ENCODE data around the gene KLRC2. TPM values are rescaled to one million over a fixed set of nuclear protein-coding genes. Genes with fewer than 3 reads are reported as not detected.
"Not testable (repeated sequence)": the region's sequence is repeated elsewhere in the genome, so short reads cannot be mapped to it uniquely, and the experiment has no call there.

Gene KLRC2
- total RNA-seq, 1 experiment from 2014 or later = not detected

DNA sequence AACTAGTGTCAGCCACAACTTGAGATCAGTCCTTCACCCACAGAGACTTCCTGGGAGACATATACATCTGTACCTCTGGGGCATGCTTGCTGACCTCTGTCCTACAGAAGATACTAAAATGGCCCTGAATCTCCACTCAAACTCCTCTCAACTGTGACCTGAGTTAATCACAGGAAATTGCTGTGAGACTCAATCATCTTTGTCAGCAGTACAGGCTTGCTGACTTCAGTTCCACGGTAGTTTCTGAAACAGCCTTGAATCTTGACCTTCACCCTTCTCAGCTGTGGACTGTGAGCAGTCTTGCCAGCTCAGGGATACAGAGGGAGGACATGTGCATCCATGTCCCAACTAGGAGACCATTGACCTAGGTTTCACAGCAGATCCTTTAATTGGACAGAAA lies 18.7 kb upstream of the KLRC2 start:
- CTCF ChIA-PET = no interaction called here
- H3K9me3 ChIP-seq (ENCODE audit: low read depth, low read length, poor library complexity, severe bottlenecking) = no peaks in the 10 kb centered on the region
- no peak overlapping the region for H3K4me3 ChIP-seq (ENCODE audit: low read depth, low read length, poor library complexity, severe bottlenecking)
- TF ChIP-seq, protein P1, sequence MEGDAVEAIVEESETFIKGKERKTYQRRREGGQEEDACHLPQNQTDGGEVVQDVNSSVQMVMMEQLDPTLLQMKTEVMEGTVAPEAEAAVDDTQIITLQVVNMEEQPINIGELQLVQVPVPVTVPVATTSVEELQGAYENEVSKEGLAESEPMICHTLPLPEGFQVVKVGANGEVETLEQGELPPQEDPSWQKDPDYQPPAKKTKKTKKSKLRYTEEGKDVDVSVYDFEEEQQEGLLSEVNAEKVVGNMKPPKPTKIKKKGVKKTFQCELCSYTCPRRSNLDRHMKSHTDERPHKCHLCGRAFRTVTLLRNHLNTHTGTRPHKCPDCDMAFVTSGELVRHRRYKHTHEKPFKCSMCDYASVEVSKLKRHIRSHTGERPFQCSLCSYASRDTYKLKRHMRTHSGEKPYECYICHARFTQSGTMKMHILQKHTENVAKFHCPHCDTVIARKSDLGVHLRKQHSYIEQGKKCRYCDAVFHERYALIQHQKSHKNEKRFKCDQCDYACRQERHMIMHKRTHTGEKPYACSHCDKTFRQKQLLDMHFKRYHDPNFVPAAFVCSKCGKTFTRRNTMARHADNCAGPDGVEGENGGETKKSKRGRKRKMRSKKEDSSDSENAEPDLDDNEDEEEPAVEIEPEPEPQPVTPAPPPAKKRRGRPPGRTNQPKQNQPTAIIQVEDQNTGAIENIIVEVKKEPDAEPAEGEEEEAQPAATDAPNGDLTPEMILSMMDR (conservative IDR thresholded peaks at IDR 0.05; ENCODE audit: low read depth, low read length) = no peak
- H3K4me1 ChIP-seq (ENCODE audit: insufficient read depth, low read length, poor library complexity, severe bottlenecking) = no peaks in the 10 kb centered on the region
- intact Hi-C loops (cut with micrococcal nuclease; ENCODE audit: unreplicated experiment) = no loop called here
- H3K27me3 ChIP-seq (replicated peaks; ENCODE audit: insufficient read depth, low read depth, low read length, poor library complexity) = no peaks in the 10 kb centered on the region
- no TSS peak for BruUV-seq (replicated peaks)
- DNase-seq (ENCODE audit: low spot score) = no peak
- POLR2A ChIA-PET (ENCODE audit: low non-redundant PET) = no interaction called here
- H3K36me3 ChIP-seq (ENCODE audit: insufficient read depth, low read length, poor library complexity, severe bottlenecking) = no peaks in the 10 kb centered on the region
- H3K27ac ChIP-seq (ENCODE audit: low read depth, low read length, poor library complexity, severe bottlenecking) = no peak overlapping the region

DNA sequence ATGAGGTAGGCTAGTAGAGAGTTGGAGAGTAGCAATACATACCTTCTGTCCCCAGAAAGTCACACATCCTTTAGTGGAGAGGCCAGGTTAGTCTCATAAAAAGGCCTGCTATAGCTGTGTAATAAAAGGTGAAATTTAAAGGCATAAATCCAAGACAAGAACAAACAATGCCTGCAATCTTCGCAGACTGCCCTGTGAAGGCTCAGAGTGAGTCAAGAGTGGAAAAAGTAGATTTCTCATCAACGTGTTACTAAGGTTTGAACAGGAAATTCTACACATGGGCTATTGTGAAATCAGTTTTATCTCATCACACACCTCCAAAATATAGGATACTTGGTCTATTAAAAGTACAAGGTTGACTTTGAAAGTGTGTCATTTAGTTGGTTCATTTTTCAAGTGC lies 17.3 kb upstream of the KLRC2 start, which contains the start of gene KLRC1:
Gene KLRC1, minus strand, starts transcription at position 222 of the 400 bp plus-strand sequence. CDS start 2,221 bp downstream, outside the sequence.
- no TSS peak for BruUV-seq (replicated peaks)
- Histone ChIP-seq H3K4me1 (ENCODE audit: insufficient read depth, low read length, poor library complexity, severe bottlenecking) (no peaks in the 10 kb centered on the region), H3K27me3 (replicated peaks; ENCODE audit: insufficient read depth, low read depth, low read length, poor library complexity) (no peaks in the 10 kb centered on the region), H3K27ac (ENCODE audit: low read depth, low read length, poor library complexity, severe bottlenecking) (no peak within 1 kb of the TSS), H3K9me3 (ENCODE audit: low read depth, low read length, poor library complexity, severe bottlenecking) (no peaks in the 10 kb centered on the region), H3K4me3 (ENCODE audit: low read depth, low read length, poor library complexity, severe bottlenecking) (no peak within 1 kb of the TSS), H3K36me3 (ENCODE audit: insufficient read depth, low read length, poor library complexity, severe bottlenecking) (no peaks in the 10 kb centered on the region)
- DNase-seq (ENCODE audit: low spot score) = no peak
- ChIA-PET POLR2A (ENCODE audit: low non-redundant PET) (interaction anchor here (0.7 kb wide), 1 partner anchor 86 kb away, joined by 3 read pairs; no protein-coding TSS in a partner anchor), CTCF (no interaction called here)
- intact Hi-C loops (cut with micrococcal nuclease; ENCODE audit: unreplicated experiment) = no loop called here
- no peak for TF ChIP-seq EZH2 (IDR thresholded peaks at IDR 0.05; ENCODE audit: borderline replicate concordance, low read depth, low read length, poor library complexity, severe bottlenecking)
- TF ChIP-seq, protein P1 (conservative IDR thresholded peaks at IDR 0.05; ENCODE audit: low read depth, low read length) = no peak

DNA sequence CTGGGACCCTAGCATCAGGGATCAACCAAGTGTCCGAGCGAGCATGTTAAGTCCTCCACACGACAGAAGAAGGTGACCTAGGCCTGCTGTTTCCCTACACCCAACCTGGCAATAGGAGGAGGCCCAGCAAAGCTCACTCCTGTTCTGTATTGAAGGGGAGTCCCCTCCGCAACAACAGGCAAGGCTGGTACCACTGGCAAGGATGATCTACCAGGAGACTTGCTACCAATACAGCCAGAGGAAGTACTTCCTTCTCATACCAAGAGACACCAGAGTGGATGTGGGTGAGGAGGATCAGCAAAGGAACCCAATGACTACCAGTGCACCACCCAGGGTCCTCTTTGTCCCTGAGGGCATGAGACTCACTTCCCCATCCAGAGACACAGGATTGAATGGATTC lies 12.4 kb upstream of the KLRC2 start:
- TF ChIP-seq EZH2 (IDR thresholded peaks at IDR 0.05; ENCODE audit: borderline replicate concordance, low read depth, low read length, poor library complexity, severe bottlenecking) = no peak
- TF ChIP-seq, protein P1 (conservative IDR thresholded peaks at IDR 0.05; ENCODE audit: low read depth, low read length) = no peak
- Histone ChIP-seq H3K4me1 (ENCODE audit: insufficient read depth, low read length, poor library complexity, severe bottlenecking) (no peaks in the 10 kb centered on the region), H3K27ac (ENCODE audit: low read depth, low read length, poor library complexity, severe bottlenecking) (no peak overlapping the region), H3K27me3 (replicated peaks; ENCODE audit: insufficient read depth, low read depth, low read length, poor library complexity) (no peaks in the 10 kb centered on the region), H3K9me3 (ENCODE audit: low read depth, low read length, poor library complexity, severe bottlenecking) (no peaks in the 10 kb centered on the region), H3K4me3 (ENCODE audit: low read depth, low read length, poor library complexity, severe bottlenecking) (no peak overlapping the region), H3K36me3 (ENCODE audit: insufficient read depth, low read length, poor library complexity, severe bottlenecking) (no peaks in the 10 kb centered on the region)
- intact Hi-C loops (cut with micrococcal nuclease; ENCODE audit: unreplicated experiment) = no loop called here
- no TSS peak for BruUV-seq (replicated peaks)
- ChIA-PET CTCF (no interaction called here), POLR2A (ENCODE audit: low non-redundant PET) (no interaction called here)
- DNase-seq (ENCODE audit: low spot score) = no peak

DNA sequence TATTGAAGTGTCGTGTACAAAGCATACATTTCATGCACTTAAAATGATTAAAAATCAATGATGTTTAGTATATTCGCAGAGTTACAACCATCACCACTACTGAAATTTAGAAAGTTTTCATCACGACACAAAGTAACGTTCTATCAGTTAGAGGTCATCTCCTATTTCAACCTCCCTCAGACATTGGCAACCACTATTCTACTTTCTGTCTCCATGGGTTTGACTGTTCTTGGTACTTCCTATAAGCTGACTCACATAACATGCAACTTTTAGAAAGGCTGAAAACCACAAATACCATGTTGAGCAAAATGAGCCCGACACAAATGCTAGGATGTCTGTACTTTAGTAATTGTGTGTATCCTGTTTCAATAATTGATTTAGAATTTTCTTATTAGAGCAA lies 10.2 kb upstream of the KLRC2 start:
- BruUV-seq (replicated peaks); H3K9me3 ChIP-seq (ENCODE audit: low read depth, low read length, poor library complexity, severe bottlenecking); H3K27ac ChIP-seq (ENCODE audit: low read depth, low read length, poor library complexity, severe bottlenecking); intact Hi-C loops (cut with micrococcal nuclease; ENCODE audit: unreplicated experiment); H3K4me1 ChIP-seq (ENCODE audit: insufficient read depth, low read length, poor library complexity, severe bottlenecking); H3K4me3 ChIP-seq (ENCODE audit: low read depth, low read length, poor library complexity, severe bottlenecking); CTCF ChIA-PET; DNase-seq (ENCODE audit: low spot score); POLR2A ChIA-PET (ENCODE audit: low non-redundant PET); H3K36me3 ChIP-seq (ENCODE audit: insufficient read depth, low read length, poor library complexity, severe bottlenecking); H3K27me3 ChIP-seq (replicated peaks; ENCODE audit: insufficient read depth, low read depth, low read length, poor library complexity): not testable (repeated sequence)

DNA sequence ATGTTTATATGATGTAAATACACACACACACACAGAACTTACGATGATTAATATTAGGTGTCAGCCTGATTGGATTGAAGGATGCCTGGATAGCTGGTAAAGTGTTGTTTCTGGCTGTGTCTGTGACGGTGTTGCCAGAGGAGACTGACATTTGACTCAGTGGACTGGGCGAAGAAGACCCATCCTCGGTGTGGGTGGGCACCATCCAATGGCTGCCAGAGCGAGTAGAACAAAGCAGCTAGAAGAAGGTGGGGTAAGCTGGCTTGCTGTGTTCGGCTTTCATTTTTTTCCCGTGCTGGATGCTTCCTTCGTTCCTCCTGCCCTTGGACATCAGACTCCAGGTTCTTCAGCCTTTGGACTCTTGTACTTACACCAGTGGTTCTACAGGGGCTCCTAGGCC lies 5.3 kb upstream of the KLRC2 start:
- H3K4me3 ChIP-seq (ENCODE audit: low read depth, low read length, poor library complexity, severe bottlenecking); H3K36me3 ChIP-seq (ENCODE audit: insufficient read depth, low read length, poor library complexity, severe bottlenecking); intact Hi-C loops (cut with micrococcal nuclease; ENCODE audit: unreplicated experiment); POLR2A ChIA-PET (ENCODE audit: low non-redundant PET); H3K4me1 ChIP-seq (ENCODE audit: insufficient read depth, low read length, poor library complexity, severe bottlenecking); CTCF ChIA-PET; DNase-seq (ENCODE audit: low spot score); H3K9me3 ChIP-seq (ENCODE audit: low read depth, low read length, poor library complexity, severe bottlenecking); H3K27ac ChIP-seq (ENCODE audit: low read depth, low read length, poor library complexity, severe bottlenecking); BruUV-seq (replicated peaks); H3K27me3 ChIP-seq (replicated peaks; ENCODE audit: insufficient read depth, low read depth, low read length, poor library complexity): not testable (repeated sequence)
